H1 (cell line): Measurements from ENCODE around the gene CC2D1B. TPM values are rescaled to one million over a fixed set of nuclear protein-coding genes. Genes with fewer than 3 reads are reported as not detected.
A peak's percentile ranks its signal among the peaks of the same experiment; 100 is the strongest.

Experiments
- ATF2 ChIP-seq: IDR thresholded peaks from 2 replicates; pipeline ENCODE4 v1.6.1; 2012; ENCODE audit warnings: low read length, inconsistent platforms
- CHD7 ChIP-seq: fragments of 300-600 bp; sonication (generic); IDR thresholded peaks from 2 replicates; pipeline ENCODE4 v1.7.1; 2012; ENCODE audit warnings: low read length, moderate library complexity, mild to moderate bottlenecking, inconsistent platforms; ENCODE audit not compliant: insufficient replicate concordance
- EP300 ChIP-seq, 2 experiments: IDR thresholded peaks; 1 replicate in 1 of 2; 2 replicates in 1 of 2; pipeline ENCODE4 v1.6.1; 2011 to 2012; ENCODE audit warnings: low read depth in 2 of 2, low read length in 2 of 2, mild to moderate bottlenecking in 2 of 2, borderline replicate concordance in 1 of 2, inconsistent platforms in 1 of 2, moderate library complexity in 1 of 2
- KDM4A ChIP-seq: IDR thresholded peaks from one replicate; pipeline ENCODE4 v1.7.1; 2012; ENCODE audit warnings: low read depth, mild to moderate bottlenecking, moderate library complexity, low read length, inconsistent platforms; ENCODE audit not compliant: severe bottlenecking
- KDM5A ChIP-seq: fragments of 200-600 bp; IDR thresholded peaks from 2 replicates; pipeline ENCODE4 v1.7.1; 2012; ENCODE audit warnings: mild to moderate bottlenecking, low read length, inconsistent platforms, mixed read lengths
- MAFK ChIP-seq: IDR thresholded peaks from 2 replicates; pipeline ENCODE4 v1.6.1; 2012; ENCODE audit warnings: low read depth, mild to moderate bottlenecking, improper control_type of control experiment, low read length
- SAP30 ChIP-seq: fragments of 300-600 bp; sonication (generic); IDR thresholded peaks from 2 replicates; pipeline ENCODE4 v1.7.1; 2012; ENCODE audit warnings: low read length, moderate library complexity, mild to moderate bottlenecking, inconsistent platforms; ENCODE audit not compliant: insufficient read depth, insufficient replicate concordance
- SRF ChIP-seq: IDR thresholded peaks from 2 replicates; pipeline ENCODE4 v1.6.1; 2011; ENCODE audit warnings: mild to moderate bottlenecking, low read depth, low read length, moderate library complexity
- polyA plus RNA-seq, 7 experiments: library from polyadenylated mRNA; depleted of rRNA in 3 of 7; stranded (reverse) in 5 of 7; unstranded in 2 of 7; fragments of >200 nt in 5 of 7; fragments of 200-250 nt in 2 of 7; gene quantifications; 1 replicate in 5 of 7; 2 replicates in 1 of 7; 4 replicates in 1 of 7; pipeline versions ENCODE4 v1.2.1 to v1.2.3, GENCODE V29; 2011 to 2013; ENCODE audit warnings: missing spikeins in 2 of 7, mixed read lengths in 2 of 7
- total RNA-seq: library from RNA; stranded (reverse); fragmentation: NEBNext Ultra II Directional; extraction: Animal tissue kit (Norgen Biotek cat#: 25700); gene quantifications from 2 replicates; pipeline ENCODE4 v1.2.1, GENCODE V29; 2021

CC2D1B gene
- total and polyA plus RNA-seq, 2 of the 8 experiments (the other 6 are each of a cell fraction or from before 2014, with no cell fraction given): 7.4 to 13.1 TPM

GRCh38 chr1:52365071-52365745 lies 797 bp downstream of the CC2D1B start (continued):
- TF ChIP-seq CHD7: no peak
- TF ChIP-seq EP300 (IDR thresholded peaks at IDR 0.05; ENCODE audit: borderline replicate concordance in 1 of 2, low read depth in 2 of 2, low read length in 2 of 2): no peak
- 0 out of 2 replicates have a peak, but pooled peaks have one; percentile 25 for TF ChIP-seq ATF2
- peak; percentile 55 for TF ChIP-seq SAP30
- TF ChIP-seq MAFK: peak; percentile 46; the same call in 1 of the 2 replicates
- peak; percentile 49 for TF ChIP-seq KDM4A
- TF ChIP-seq KDM5A: no peak
- TF ChIP-seq SRF: no peak
